IMR-90 (cell line): ENCODE results near the gene HIF1A. TPM values are rescaled to one million over a fixed set of nuclear protein-coding genes. Genes with fewer than 3 reads are reported as not detected.
A peak's percentile ranks its signal among the peaks of the same experiment; 100 is the strongest.
"Not testable (repeated sequence)": the region's sequence is repeated elsewhere in the genome, so short reads cannot be mapped to it uniquely, and the experiment has no call there.

Experiments used
- ATAC-seq: fragments of 200-7000 bp; cut with Tn5 transposase; 2 replicates; pipeline ENCODE4 v1.9.1; 2020; ENCODE audit warnings: low read depth, mild to moderate bottlenecking, moderate library complexity
- BruUV-seq: library from RNA; stranded (reverse); fragments of 400-500 nt; replicated peaks from 2 replicates; lab custom pipeline; 2021; lab: Mats Ljungman, UMichigan
- CTCF ChIA-PET: fragments of 300-600 bp; formaldehyde crosslinking; extraction: SDS; loops from one replicate; lab custom pipeline; 2021; ENCODE audit warnings: antibody characterized with exemption; lab: Yijun Ruan, JAX
- POLR2A ChIA-PET: fragments of 300-600 bp; sonication (Branson Sonifier 250); formaldehyde crosslinking; loops from one replicate; lab custom pipeline; 2022; ENCODE audit warnings: antibody characterized with exemption; ENCODE audit not compliant: unreplicated experiment; lab: Charles Lee
- DNase-seq: peaks from one replicate; pipeline ENCODE4 v3.0.0; 2013
- H2AFZ ChIP-seq: replicated peaks from 2 replicates; pipeline ENCODE3; 2013; ENCODE audit warnings: low read length, mild to moderate bottlenecking; ENCODE audit not compliant: poor library complexity
- H2AK5ac ChIP-seq: 2 replicates; pipeline ENCODE4 v1.6.1; 2013; ENCODE audit warnings: low read depth, low read length, inconsistent platforms
- H2AK9ac ChIP-seq: replicated peaks from 2 replicates; pipeline ENCODE3; 2013; ENCODE audit warnings: mild to moderate bottlenecking, low read depth, low read length, moderate library complexity; ENCODE audit not compliant: poor library complexity
- H2BK120ac ChIP-seq: 2 replicates; pipeline ENCODE4 v1.6.1; 2013; ENCODE audit warnings: low read depth, low read length, inconsistent platforms
- H2BK15ac ChIP-seq: 3 replicates; pipeline ENCODE4 v1.6.1; 2013; ENCODE audit warnings: low read depth, low read length, inconsistent platforms
- H2BK20ac ChIP-seq: 2 replicates; pipeline ENCODE4 v1.6.1; 2013; ENCODE audit warnings: low read depth, mild to moderate bottlenecking, inconsistent platforms, low read length, moderate library complexity
- H2BK5ac ChIP-seq: 2 replicates; pipeline ENCODE4 v1.6.1; 2013; ENCODE audit warnings: mild to moderate bottlenecking, low read depth, low read length, inconsistent platforms; ENCODE audit not compliant: poor library complexity, severe bottlenecking
- H3K14ac ChIP-seq: replicated peaks from 2 replicates; pipeline ENCODE4 v1.6.1; 2013; ENCODE audit warnings: low read depth, low read length, inconsistent platforms
- H3K18ac ChIP-seq: 2 replicates; pipeline ENCODE4 v1.6.1; 2013; ENCODE audit warnings: low read depth, low read length, control low read depth
- H3K23ac ChIP-seq: 2 replicates; pipeline ENCODE4 v1.6.1; 2013; ENCODE audit warnings: low read depth, low read length, inconsistent platforms
- H3K27ac ChIP-seq: 2 replicates; pipeline ENCODE4 v1.5.1; 2013; ENCODE audit warnings: mild to moderate bottlenecking, control low read depth, low read length; ENCODE audit not compliant: insufficient read depth
- H3K27me3 ChIP-seq: 2 replicates; pipeline ENCODE4 v1.6.1; 2013; ENCODE audit warnings: low read length; ENCODE audit not compliant: control insufficient read depth, insufficient read depth
- H3K36me3 ChIP-seq: 2 replicates; pipeline ENCODE4 v1.6.1; 2013; ENCODE audit warnings: low read length, mixed read lengths; ENCODE audit not compliant: control insufficient read depth, insufficient read depth
- H3K4ac ChIP-seq: 2 replicates; pipeline ENCODE4 v1.6.1; 2013; ENCODE audit warnings: low read depth, low read length, inconsistent platforms
- H3K4me1 ChIP-seq: 2 replicates; pipeline ENCODE4 v1.6.1; 2013; ENCODE audit warnings: low read length, mixed read lengths; ENCODE audit not compliant: control insufficient read depth, insufficient read depth
- H3K4me2 ChIP-seq: 2 replicates; pipeline ENCODE4 v1.6.1; 2013; ENCODE audit warnings: low read depth, mild to moderate bottlenecking, control low read depth, low read length, moderate library complexity
- H3K4me3 ChIP-seq: 2 replicates; pipeline ENCODE4 v1.5.1; 2013; ENCODE audit warnings: low read depth, mild to moderate bottlenecking, control low read depth, low read length, moderate library complexity; ENCODE audit not compliant: insufficient read depth
- H3K56ac ChIP-seq: 2 replicates; pipeline ENCODE4 v1.6.1; 2013; ENCODE audit warnings: low read length, inconsistent platforms; ENCODE audit not compliant: insufficient read depth; ENCODE audit errors: extremely low read depth
- H3K79me1 ChIP-seq, 2 experiments: 2 replicates each; pipeline ENCODE4 v1.6.1; 2013; ENCODE audit warnings: low read length in 2 of 2, inconsistent platforms in 1 of 2, low read depth in 1 of 2
- H3K9ac ChIP-seq: 2 replicates; pipeline ENCODE4 v1.6.1; 2013; ENCODE audit warnings: low read depth, low read length, control low read depth
- H3K9me1 ChIP-seq: 2 replicates; pipeline ENCODE4 v1.6.1; 2013; ENCODE audit warnings: low read length, inconsistent platforms; ENCODE audit not compliant: insufficient read depth
- H3K9me3 ChIP-seq: 2 replicates; pipeline ENCODE4 v1.6.1; 2013; ENCODE audit warnings: low read length; ENCODE audit not compliant: control insufficient read depth, insufficient read depth
- H4K20me1 ChIP-seq: 2 replicates; pipeline ENCODE4 v1.6.1; 2013; ENCODE audit warnings: low read length, inconsistent platforms; ENCODE audit not compliant: insufficient read depth
- H4K5ac ChIP-seq: 2 replicates; pipeline ENCODE4 v1.6.1; 2013; ENCODE audit warnings: mild to moderate bottlenecking, low read depth, low read length, control low read depth
- H4K8ac ChIP-seq, 2 experiments: 2 replicates each; pipeline ENCODE4 v1.6.1; 2013; ENCODE audit warnings: low read depth in 2 of 2, low read length in 2 of 2, control low read depth in 1 of 2, inconsistent platforms in 1 of 2
- H4K91ac ChIP-seq: 2 replicates; pipeline ENCODE4 v1.6.1; 2013; ENCODE audit warnings: low read depth, low read length, inconsistent platforms; ENCODE audit not compliant: insufficient read depth
- CHD1 ChIP-seq: IDR thresholded peaks from 2 replicates; pipeline ENCODE4 v1.6.1; 2012; ENCODE audit warnings: low read depth, low read length, improper control_type of control experiment
- FOS ChIP-seq: fragments of 150-350 bp; IDR thresholded peaks from 2 replicates; pipeline ENCODE4 v1.6.1; 2016; ENCODE audit warnings: low read depth, low read length
- MAFK ChIP-seq: IDR thresholded peaks from 2 replicates; pipeline ENCODE4 v1.6.1; 2012; ENCODE audit warnings: low read depth, low read length, improper control_type of control experiment
- MXI1 ChIP-seq: IDR thresholded peaks from 2 replicates; pipeline ENCODE4 v1.6.1; 2012; ENCODE audit warnings: low read depth, mild to moderate bottlenecking, low read length, moderate library complexity, borderline replicate concordance
- POLR2A ChIP-seq: IDR thresholded peaks from 2 replicates; pipeline ENCODE4 v1.6.1; 2012; ENCODE audit warnings: mild to moderate bottlenecking, low read depth, low read length
- RAD21 ChIP-seq: IDR thresholded peaks from 2 replicates; pipeline ENCODE4 v1.6.1; 2012; ENCODE audit warnings: low read length, improper control_type of control experiment
- RFX5 ChIP-seq: IDR thresholded peaks from 2 replicates; pipeline ENCODE4 v1.8.0; 2012; ENCODE audit warnings: low read depth, mild to moderate bottlenecking, low read length, moderate library complexity
- WGBS, 2 experiments: methylation state at CpG; one replicate each; pipeline versions ENCODE4 v1.1.5 to v1.1.7; 2013; ENCODE audit warnings: missing lambda C conversion rate in 2 of 2; ENCODE audit not compliant: insufficient read length in 1 of 2; ENCODE audit errors: extremely low coverage in 2 of 2; 5-methylcytosine and 5-hydroxymethylcytosine counted together
- dilution Hi-C: fragments of 300-500 bp; cut with HindIII; formaldehyde crosslinking; loops from one replicate; pipeline ENCODE4 v1.14.3; 2018; ENCODE audit warnings: low sequenced_read_pairs; ENCODE audit not compliant: unreplicated experiment
- in situ Hi-C: fragments of 300-500 bp; cut with MboI; formaldehyde crosslinking; loops from 3 replicates; pipeline ENCODE4 v1.14.3; 2019; ENCODE audit warnings: low sequenced_read_pairs, inconsistent platforms, mixed read lengths
- intact Hi-C: fragments of 100-400 bp; cut with micrococcal nuclease; formaldehyde crosslinking; loops from 2 replicates; pipeline ENCODE4 v1.10.0; 2022
- polyA plus RNA-seq, 3 experiments: library from polyadenylated mRNA; depleted of rRNA; stranded (reverse); fragments of >200 nt; gene quantifications; 2 replicates each; pipeline ENCODE4 v1.2.3, GENCODE V29; 2012; ENCODE audit warnings: low replicate concordance in 1 of 3
- total RNA-seq: library from RNA; depleted of rRNA; stranded (reverse); fragments of >200 nt; gene quantifications from 2 replicates; pipeline ENCODE4 v1.2.3, GENCODE V29; 2012
- TF ChIP-seq, protein P1 (sequence below): fragments of 150-350 bp; IDR thresholded peaks from 2 replicates; pipeline ENCODE4 v1.6.1; 2016; ENCODE audit warnings: low read depth, mild to moderate bottlenecking, low read length, moderate library complexity, borderline replicate concordance

The HIF1A gene
- total and polyA plus RNA-seq, 2 of the 4 experiments (the other 2 are of a cell fraction), result 128 to 301 TPM

DNA sequence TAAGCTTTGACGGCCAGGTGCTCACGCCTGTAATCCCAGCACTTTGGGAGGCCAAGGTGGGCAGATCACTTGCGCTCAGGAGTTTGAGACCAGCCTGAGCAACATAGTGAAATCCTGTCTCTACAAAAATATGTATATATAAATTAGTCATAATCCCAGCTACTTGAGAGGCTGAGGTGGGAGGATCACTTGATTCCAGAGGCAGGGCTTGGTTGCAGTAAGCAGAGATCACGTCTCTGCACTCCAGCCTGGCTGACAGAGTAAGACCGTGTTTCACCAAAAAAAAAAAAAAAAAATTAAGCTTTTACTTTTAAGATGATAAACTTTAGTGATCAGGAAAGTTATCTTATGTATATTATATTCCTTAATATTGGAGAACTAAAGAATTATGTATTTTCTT, 48.9 kb downstream of the HIF1A start:
- peaks cover 56% of the 10 kb centered on the region for H3K36me3 ChIP-seq
- no peak overlapping the region for H3K56ac ChIP-seq
- H2BK15ac ChIP-seq, result no peak overlapping the region
- H3K27me3 ChIP-seq, result no peaks in the 10 kb centered on the region
- H4K20me1 ChIP-seq, result peaks cover 11% of the 10 kb centered on the region; the same call in 1 of the 2 replicates
- no peak overlapping the region for H2AFZ ChIP-seq
- WGBS, 2 experiments, result no CpG with 5 or more reads among the region's 5 CpGs
- H3K23ac ChIP-seq, result no peak overlapping the region
- dilution Hi-C loops, result no loop called here
- no peak overlapping the region for H3K27ac ChIP-seq
- no peak overlapping the region for H2BK20ac ChIP-seq
- H4K91ac ChIP-seq, result no peak overlapping the region
- H4K8ac ChIP-seq, result peak overlapping the region in 1 of 2 experiments; percentile 10; a peak in 1 of 4 replicates
- TF ChIP-seq RFX5 (no peak), MAFK (no peak), MXI1 (no peak), RAD21 (no peak), POLR2A (no peak), CHD1 (no peak), FOS (no peak)
- TF ChIP-seq, protein P1, sequence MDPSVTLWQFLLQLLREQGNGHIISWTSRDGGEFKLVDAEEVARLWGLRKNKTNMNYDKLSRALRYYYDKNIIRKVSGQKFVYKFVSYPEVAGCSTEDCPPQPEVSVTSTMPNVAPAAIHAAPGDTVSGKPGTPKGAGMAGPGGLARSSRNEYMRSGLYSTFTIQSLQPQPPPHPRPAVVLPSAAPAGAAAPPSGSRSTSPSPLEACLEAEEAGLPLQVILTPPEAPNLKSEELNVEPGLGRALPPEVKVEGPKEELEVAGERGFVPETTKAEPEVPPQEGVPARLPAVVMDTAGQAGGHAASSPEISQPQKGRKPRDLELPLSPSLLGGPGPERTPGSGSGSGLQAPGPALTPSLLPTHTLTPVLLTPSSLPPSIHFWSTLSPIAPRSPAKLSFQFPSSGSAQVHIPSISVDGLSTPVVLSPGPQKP, result no peak
- CTCF ChIA-PET, result interaction anchor here (0.5 to 0.6 kb wide), 3 partner anchors 40 to 994 kb away, joined by 3 read pairs; no protein-coding TSS in a partner anchor
- no peak overlapping the region for H3K18ac ChIP-seq
- H3K4me1 ChIP-seq, result peaks cover 2% of the 10 kb centered on the region
- H2AK9ac ChIP-seq, result no peak overlapping the region
- no peak overlapping the region for H2BK120ac ChIP-seq
- intact Hi-C loops, result no loop called here
- ATAC-seq, result no peak
- H3K79me1 ChIP-seq, result peaks cover 13 to 27% of the 10 kb centered on the region in 2 experiments
- H3K9me1 ChIP-seq, result peaks cover 2% of the 10 kb centered on the region; the same call in 1 of the 2 replicates
- no peak overlapping the region for H3K9ac ChIP-seq
- POLR2A ChIA-PET, result interaction anchor here (0.5 kb wide), 1 partner anchor 27 kb away, joined by 3 read pairs; no protein-coding TSS in a partner anchor
- in situ Hi-C loops, result no loop called here
- H3K4me2 ChIP-seq, result no peak overlapping the region
- H3K4me3 ChIP-seq, result no peak overlapping the region
- H2BK5ac ChIP-seq, result no peak overlapping the region
- no peak overlapping the region for H4K5ac ChIP-seq
- no peaks in the 10 kb centered on the region for H3K9me3 ChIP-seq
- no peak overlapping the region for H3K4ac ChIP-seq
- BruUV-seq, result no TSS peak
- H2AK5ac ChIP-seq, result no peak overlapping the region
- DNase-seq, result no peak
- H3K14ac ChIP-seq, result no peak overlapping the region

DNA sequence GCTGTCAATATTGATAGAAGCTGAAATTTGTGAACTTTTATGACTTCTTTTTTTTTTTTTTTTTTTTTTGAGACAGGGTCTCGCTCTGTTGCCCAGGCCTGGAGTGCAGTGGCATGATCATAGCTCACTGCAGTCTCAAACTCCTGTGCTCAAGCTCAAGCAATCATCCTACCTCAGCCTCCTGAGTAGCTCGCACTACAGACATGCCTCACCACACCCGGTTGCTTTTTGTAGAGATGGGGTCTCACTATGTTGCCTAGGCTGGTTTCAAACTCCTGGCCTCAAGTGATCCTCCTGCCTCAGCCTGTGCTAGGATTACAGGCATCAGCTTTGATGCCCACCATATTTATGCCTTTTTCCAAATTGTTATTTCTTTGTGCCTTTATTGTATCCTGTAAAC, 51.0 kb downstream of the HIF1A start:
- H3K36me3 ChIP-seq, result peaks cover 58% of the 10 kb centered on the region
- intact Hi-C loops, H3K4me1 ChIP-seq, dilution Hi-C loops, H4K91ac ChIP-seq, ATAC-seq, H3K18ac ChIP-seq, H3K56ac ChIP-seq, H2AK5ac ChIP-seq, H3K9ac ChIP-seq, H3K23ac ChIP-seq, in situ Hi-C loops, BruUV-seq, H2BK120ac ChIP-seq, DNase-seq, H3K27me3 ChIP-seq, H3K9me1 ChIP-seq, H3K9me3 ChIP-seq, H3K14ac ChIP-seq, H4K8ac ChIP-seq, H2BK15ac ChIP-seq, H3K4ac ChIP-seq, H3K4me2 ChIP-seq, H2AFZ ChIP-seq, H2BK20ac ChIP-seq, H3K4me3 ChIP-seq, H2AK9ac ChIP-seq: not testable (repeated sequence)
- H3K79me1 ChIP-seq, result peaks cover 11 to 22% of the 10 kb centered on the region in 2 experiments; a peak in 3 of 4 replicates
- H2BK5ac ChIP-seq, result peak overlapping the region; percentile 29
- H3K27ac ChIP-seq, result peak overlapping the region; percentile 29; the same call in 1 of the 2 replicates
- POLR2A ChIA-PET, result interaction anchor here (0.6 kb wide), 1 partner anchor 91 kb away, joined by 5 read pairs; no protein-coding TSS in a partner anchor
- peak overlapping the region; percentile 12; the same call in 1 of the 2 replicates for H4K5ac ChIP-seq
- no CpG with 5 or more reads among the region's 3 CpGs for WGBS, 2 experiments
- H4K20me1 ChIP-seq, result peaks cover 12% of the 10 kb centered on the region; the same call in 1 of the 2 replicates
- CTCF ChIA-PET, result interaction anchor here (0.6 to 0.7 kb wide), 2 partner anchors 91 to 176 kb away, joined by 3 read pairs; no protein-coding TSS in a partner anchor
